Activated B cell treated with CpG ODN at 0.5 μM for 24 hours (primary cell): ENCODE measurements around the gene UBE2N. TPM values are rescaled to one million over a fixed set of nuclear protein-coding genes. Genes with fewer than 3 reads are reported as not detected.

Experiments
- ATAC-seq: fragments of 200-7000 bp; cut with Tn5 transposase; one replicate; pipeline ENCODE4 v1.10.0; 2021; ENCODE audit warnings: low read depth, mild to moderate bottlenecking, moderate library complexity
- CTCF ChIA-PET: fragments of 350-600 bp; sonication (Branson Sonifier 250); formaldehyde crosslinking; loops from one replicate; lab custom pipeline; 2021; ENCODE audit warnings: antibody characterized with exemption; lab: Charles Lee
- POLR2A ChIA-PET: fragments of 350-600 bp; sonication (Branson Sonifier 250); formaldehyde crosslinking; loops from one replicate; lab custom pipeline; 2021; ENCODE audit warnings: antibody characterized with exemption; lab: Charles Lee
- DNase-seq: peaks from one replicate; pipeline ENCODE4 v3.0.0; 2022
- H3K27ac Mint-ChIP-seq: one replicate; pipeline ENCODE4 v1.8.0; 2020; ENCODE audit warnings: mixed read lengths
- H3K27me3 Mint-ChIP-seq: one replicate; pipeline ENCODE4 v1.8.0; 2021; ENCODE audit warnings: mixed read lengths
- H3K36me3 Mint-ChIP-seq: one replicate; pipeline ENCODE4 v1.8.0; 2021; ENCODE audit warnings: low read depth, mixed read lengths
- H3K4me1 Mint-ChIP-seq: one replicate; pipeline ENCODE4 v1.8.0; 2021; ENCODE audit warnings: mixed read lengths
- H3K4me3 Mint-ChIP-seq: one replicate; pipeline ENCODE4 v1.8.0; 2020; ENCODE audit warnings: mild to moderate bottlenecking, mixed read lengths
- H3K9me3 Mint-ChIP-seq: one replicate; pipeline ENCODE4 v1.8.0; 2020; ENCODE audit warnings: mixed read lengths
- intact Hi-C: fragments of 100-400 bp; cut with micrococcal nuclease; formaldehyde crosslinking; loops from one replicate; pipeline ENCODE4 v1.15.1; 2024
- total RNA-seq: library from RNA; stranded (reverse); gene quantifications from 2 replicates; pipeline ENCODE4 v1.2.3, GENCODE V29; 2022
- TF ChIP-seq, protein P1 (sequence below): fragments of 200-600 bp; IDR thresholded peaks from one replicate; pipeline ENCODE4 v1.8.0; 2022; ENCODE audit warnings: antibody characterized with exemption, mild to moderate bottlenecking

The UBE2N gene
- total RNA-seq, 1 donor from 2014 or later, result 152 TPM

DNA sequence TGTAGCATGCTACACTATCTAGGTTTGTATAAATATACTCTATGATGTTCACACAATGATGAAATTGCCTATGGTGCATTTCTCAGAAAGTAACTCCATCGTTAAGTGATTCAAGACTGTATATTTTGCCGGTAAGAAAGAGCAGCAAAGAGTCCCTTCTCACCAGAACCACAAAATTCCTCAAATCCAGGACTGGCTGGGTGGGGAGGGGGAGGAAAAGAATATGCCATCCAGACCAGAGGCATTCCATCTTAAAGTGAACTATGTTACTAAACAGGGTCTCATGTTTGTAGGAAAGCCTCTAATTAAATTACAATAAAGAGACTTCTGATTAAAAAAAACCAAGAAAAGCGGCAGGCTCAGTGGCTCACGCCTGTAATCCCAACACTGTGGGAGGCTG is 11.5 kb downstream of the UBE2N start:
- ATAC-seq (no peak), DNase-seq (no peak)
- Mint-ChIP-seq H3K27me3 (no peaks in the 10 kb centered on the region), H3K36me3 (peaks cover 10% of the 10 kb centered on the region), H3K9me3 (no peaks in the 10 kb centered on the region), H3K27ac (no peak overlapping the region), H3K4me3 (no peak overlapping the region), H3K4me1 (peaks cover 90% of the 10 kb centered on the region)
- intact Hi-C loops, result no loop called here
- TF ChIP-seq, protein P1, sequence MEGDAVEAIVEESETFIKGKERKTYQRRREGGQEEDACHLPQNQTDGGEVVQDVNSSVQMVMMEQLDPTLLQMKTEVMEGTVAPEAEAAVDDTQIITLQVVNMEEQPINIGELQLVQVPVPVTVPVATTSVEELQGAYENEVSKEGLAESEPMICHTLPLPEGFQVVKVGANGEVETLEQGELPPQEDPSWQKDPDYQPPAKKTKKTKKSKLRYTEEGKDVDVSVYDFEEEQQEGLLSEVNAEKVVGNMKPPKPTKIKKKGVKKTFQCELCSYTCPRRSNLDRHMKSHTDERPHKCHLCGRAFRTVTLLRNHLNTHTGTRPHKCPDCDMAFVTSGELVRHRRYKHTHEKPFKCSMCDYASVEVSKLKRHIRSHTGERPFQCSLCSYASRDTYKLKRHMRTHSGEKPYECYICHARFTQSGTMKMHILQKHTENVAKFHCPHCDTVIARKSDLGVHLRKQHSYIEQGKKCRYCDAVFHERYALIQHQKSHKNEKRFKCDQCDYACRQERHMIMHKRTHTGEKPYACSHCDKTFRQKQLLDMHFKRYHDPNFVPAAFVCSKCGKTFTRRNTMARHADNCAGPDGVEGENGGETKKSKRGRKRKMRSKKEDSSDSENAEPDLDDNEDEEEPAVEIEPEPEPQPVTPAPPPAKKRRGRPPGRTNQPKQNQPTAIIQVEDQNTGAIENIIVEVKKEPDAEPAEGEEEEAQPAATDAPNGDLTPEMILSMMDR, result no peak
- POLR2A ChIA-PET, result no interaction called here
- CTCF ChIA-PET, result interaction anchor here (0.6 to 4.4 kb wide), 2 partner anchors 10 to 19 kb away, joined by 4 to 33 read pairs; no protein-coding TSS in a partner anchor

DNA sequence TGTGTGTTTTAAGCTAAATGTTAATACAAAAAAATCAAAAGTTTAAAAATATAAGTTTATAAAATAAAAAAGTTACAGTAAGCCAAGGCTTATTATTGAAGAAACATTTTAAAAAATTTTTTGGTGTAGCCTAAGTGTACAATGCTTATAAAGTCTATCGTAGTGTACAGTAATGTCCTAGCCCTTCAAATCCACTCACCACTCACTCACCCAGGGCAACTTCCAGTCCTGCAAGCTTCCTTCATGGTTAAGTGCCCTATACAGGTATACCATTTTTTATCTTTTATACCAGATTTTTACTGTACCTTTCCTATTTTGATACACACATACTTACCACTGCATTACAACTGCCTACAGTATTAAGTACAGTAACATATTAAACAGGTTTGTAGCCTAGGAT is 11.9 kb downstream of the UBE2N start:
- TF ChIP-seq, protein P1, result no peak
- Mint-ChIP-seq H3K9me3 (no peaks in the 10 kb centered on the region), H3K4me1 (peaks cover 90% of the 10 kb centered on the region), H3K27me3 (no peaks in the 10 kb centered on the region), H3K36me3 (peaks cover 10% of the 10 kb centered on the region), H3K4me3 (peak overlapping the region; percentile 29), H3K27ac (peak overlapping the region; percentile 46)
- intact Hi-C loops, result no loop called here
- DNase-seq (no peak), ATAC-seq (no peak)
- POLR2A ChIA-PET, result no interaction called here
- CTCF ChIA-PET, result interaction anchor here (4.4 kb wide), 1 partner anchor 10 kb away, joined by 33 read pairs; no protein-coding TSS in a partner anchor

DNA sequence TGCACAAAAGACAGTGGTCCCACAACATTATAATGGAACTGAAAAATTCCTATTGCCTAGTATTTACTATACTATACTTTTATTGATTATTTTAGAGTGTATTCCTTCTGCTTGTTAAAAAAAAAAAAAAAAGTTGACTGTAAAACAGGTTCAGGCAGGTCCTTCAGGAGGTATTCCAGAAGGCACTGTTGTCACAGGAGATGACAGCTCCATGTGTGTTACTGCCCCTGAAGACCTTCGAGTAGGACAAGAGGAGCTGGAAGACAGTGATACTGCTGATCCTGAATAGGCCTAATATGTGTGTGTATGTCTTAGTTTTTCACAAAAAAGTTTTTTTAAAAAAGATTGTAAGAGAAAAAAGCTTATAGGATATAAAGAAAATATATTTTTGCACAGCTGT is 12.3 kb downstream of the UBE2N start:
- TF ChIP-seq, protein P1, result no peak
- intact Hi-C loops, result no loop called here
- Mint-ChIP-seq H3K4me1 (peaks cover 92% of the 10 kb centered on the region), H3K27ac (no peak overlapping the region), H3K9me3 (no peaks in the 10 kb centered on the region), H3K27me3 (no peaks in the 10 kb centered on the region), H3K4me3 (no peak overlapping the region), H3K36me3 (peaks cover 10% of the 10 kb centered on the region)
- CTCF ChIA-PET, result interaction anchor here (4.4 kb wide), 1 partner anchor 9 kb away, joined by 33 read pairs; no protein-coding TSS in a partner anchor
- DNase-seq, result no peak
- POLR2A ChIA-PET, result no interaction called here
- no peak for ATAC-seq

DNA sequence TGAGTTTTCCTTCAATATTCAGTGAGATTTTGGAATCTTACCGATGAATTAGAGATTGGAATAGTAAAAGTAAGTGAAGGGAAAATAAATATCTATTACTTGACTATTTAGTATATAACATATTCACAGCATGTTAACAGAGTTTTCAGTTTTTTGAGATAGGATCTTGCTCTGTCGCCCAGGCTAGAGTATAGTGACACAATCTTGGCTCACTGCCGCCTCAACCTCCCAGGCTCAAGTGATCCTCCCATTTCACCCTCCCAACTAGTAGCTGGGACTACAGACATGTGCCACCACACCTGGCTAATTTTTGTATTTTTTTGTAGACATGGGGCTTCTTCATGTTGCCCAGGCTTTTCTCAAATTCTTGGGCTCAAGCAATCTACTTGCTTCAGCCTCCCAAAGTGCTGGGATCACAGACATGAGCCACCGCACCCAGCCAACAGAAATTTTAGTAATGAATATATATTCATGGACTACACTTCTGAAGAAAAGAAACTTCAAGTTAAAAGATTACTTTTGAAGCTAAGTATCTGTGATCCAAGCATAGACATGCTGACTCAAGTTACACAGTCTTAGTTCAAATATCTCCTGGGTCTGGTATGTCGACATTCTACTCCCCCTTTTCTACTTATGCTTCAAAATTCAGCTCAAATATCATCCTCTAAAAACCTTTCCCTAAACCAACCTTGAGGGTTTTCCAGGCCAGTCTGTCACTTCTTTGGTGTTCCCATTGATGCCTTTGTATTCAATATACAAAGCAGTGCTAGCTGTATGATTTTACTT is 13.8 kb downstream of the UBE2N start:
- Mint-ChIP-seq H3K27ac (peak overlapping the region; percentile 83), H3K4me3 (no peak overlapping the region), H3K9me3 (no peaks in the 10 kb centered on the region), H3K4me1 (peaks cover 91% of the 10 kb centered on the region), H3K36me3 (peaks cover 10% of the 10 kb centered on the region), H3K27me3 (no peaks in the 10 kb centered on the region)
- DNase-seq, result no peak
- no peak for ATAC-seq
- intact Hi-C loops, result loop anchor here (1.0 kb wide), 1 partner anchor 9 kb away; no protein-coding TSS in a partner anchor
- ChIA-PET POLR2A (no interaction called here), CTCF (interaction anchor here (1.0 to 4.4 kb wide), 2 partner anchors 8 to 440 kb away, joined by 5 to 33 read pairs; no protein-coding TSS in a partner anchor)
- TF ChIP-seq, protein P1, result no peak

DNA sequence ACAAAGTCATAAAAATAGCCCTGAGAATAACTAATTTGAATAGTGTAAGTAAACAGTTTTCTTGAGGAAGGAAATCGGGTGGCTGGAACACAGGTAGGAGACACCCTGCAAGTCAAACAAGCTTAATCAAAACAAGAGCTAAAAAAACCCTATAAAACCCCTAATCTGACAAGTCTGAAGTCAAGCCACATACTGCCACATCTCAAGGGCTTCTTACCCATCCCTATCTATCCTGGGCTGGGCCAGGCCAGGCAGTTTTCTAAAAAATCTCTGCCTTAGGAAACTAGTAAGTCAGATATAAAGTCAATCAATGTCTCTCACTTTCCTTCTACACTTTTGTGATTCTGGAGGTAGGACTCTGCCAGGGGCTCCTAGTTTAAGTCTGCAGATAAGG is 15.3 kb downstream of the UBE2N start:
- ChIA-PET POLR2A (interaction anchor here (0.7 to 3.9 kb wide), 4 partner anchors 11 to 439 kb away, joined by 5 to 24 read pairs (median 9); partner anchors contain the start of gene UBE2N), CTCF (interaction anchor here (1.1 to 1.3 kb wide), 4 partner anchors 23 to 676 kb away, joined by 3 to 4 read pairs (median 3); no protein-coding TSS in a partner anchor)
- ATAC-seq, result peak; percentile 53
- intact Hi-C loops, result loop anchor here (1.0 kb wide), 2 partner anchors 10 to 16 kb away; no protein-coding TSS in a partner anchor
- DNase-seq, result no peak
- peaks cover 14% of the 10 kb centered on the region for H3K36me3 Mint-ChIP-seq
- H3K27ac Mint-ChIP-seq, result peak overlapping the region; percentile 83
- H3K27me3 Mint-ChIP-seq, result no peaks in the 10 kb centered on the region
- H3K9me3 Mint-ChIP-seq, result no peaks in the 10 kb centered on the region
- peaks cover 91% of the 10 kb centered on the region for H3K4me1 Mint-ChIP-seq
- peak overlapping the region; percentile 58 for H3K4me3 Mint-ChIP-seq
- TF ChIP-seq, protein P1, result no peak
